ENCODE measurements around the gene CDC42EP3.

CDC42EP3 gene

GRCh38 chr2:37656512-37657423 is 14.7 kb downstream of the CDC42EP3 start:
- peak; percentile 17 for DNase-seq (ENCODE audit: low spot score)

GRCh38 chr2:37654932-37655841 is 16.3 kb downstream of the CDC42EP3 start:
- no peak for DNase-seq (ENCODE audit: low spot score)

- DNase-seq (ENCODE audit: low spot score) = no peak
Observed at GRCh38 chr2:37654419-37654818, 17.0 kb downstream of the CDC42EP3 start.

GRCh38 chr2:37653805-37654378 is 17.6 kb downstream of the CDC42EP3 start:
- DNase-seq (ENCODE audit: low spot score) = peak; percentile 15

- no peak for DNase-seq (ENCODE audit: low spot score)
Observed at GRCh38 chr2:37653093-37653492, 18.3 kb downstream of the CDC42EP3 start.

- no peak for DNase-seq (ENCODE audit: low spot score)
Observed at GRCh38 chr2:37652199-37652640, 19.2 kb downstream of the CDC42EP3 start.

- DNase-seq (ENCODE audit: low spot score) = no peak
Observed at GRCh38 chr2:37650548-37651093, 20.8 kb downstream of the CDC42EP3 start.

GRCh38 chr2:37649518-37649917 is 21.9 kb downstream of the CDC42EP3 start:
- DNase-seq (ENCODE audit: low spot score) = no peak

- DNase-seq (ENCODE audit: low spot score) = peak; percentile 52
Observed at GRCh38 chr2:37648331-37649011, 23.0 kb downstream of the CDC42EP3 start.

- DNase-seq (ENCODE audit: low spot score) = no peak
Observed at GRCh38 chr2:37647971-37648330, 23.5 kb downstream of the CDC42EP3 start.

GRCh38 chr2:37645836-37646235 is 25.6 kb downstream of the CDC42EP3 start:
- no peak for DNase-seq (ENCODE audit: low spot score)

- peak; percentile 52 for DNase-seq (ENCODE audit: low spot score)
Observed at GRCh38 chr2:37645362-37645761, 26.1 kb downstream of the CDC42EP3 start.

GRCh38 chr2:37644191-37644590 is 27.3 kb downstream of the CDC42EP3 start:
- no peak for DNase-seq (ENCODE audit: low spot score)

GRCh38 chr2:37643730-37644078 is 27.7 kb downstream of the CDC42EP3 start:
- DNase-seq (ENCODE audit: low spot score) = no peak

- no peak for DNase-seq (ENCODE audit: low spot score)
Observed at GRCh38 chr2:37642907-37643729, 28.3 kb downstream of the CDC42EP3 start.

- no peak for DNase-seq (ENCODE audit: low spot score)
Observed at GRCh38 chr2:37641582-37642171, 29.8 kb downstream of the CDC42EP3 start.

GRCh38 chr2:37639631-37640030 is 31.8 kb downstream of the CDC42EP3 start:
- no peak for DNase-seq (ENCODE audit: low spot score)

- no peak for DNase-seq (ENCODE audit: low spot score)
Observed at GRCh38 chr2:37638973-37639372, 32.5 kb downstream of the CDC42EP3 start.

GRCh38 chr2:37637985-37638384 is 33.5 kb downstream of the CDC42EP3 start:
- no peak for DNase-seq (ENCODE audit: low spot score)

- no peak for DNase-seq (ENCODE audit: low spot score)
Observed at GRCh38 chr2:37637190-37637860, 34.1 kb downstream of the CDC42EP3 start.

Measured in CD4-positive, alpha-beta T cell treated with Interleukin-6 at 100 ng/mL for 8 hours (primary cell).